ENCODE data around the gene HSPG2. TPM values are rescaled to one million over a fixed set of nuclear protein-coding genes. Genes with fewer than 3 reads are reported as not detected.

Gene HSPG2
- total RNA-seq, 4 donors from 2014 or later, result 311 to 1,021 (median 351) TPM

DNA sequence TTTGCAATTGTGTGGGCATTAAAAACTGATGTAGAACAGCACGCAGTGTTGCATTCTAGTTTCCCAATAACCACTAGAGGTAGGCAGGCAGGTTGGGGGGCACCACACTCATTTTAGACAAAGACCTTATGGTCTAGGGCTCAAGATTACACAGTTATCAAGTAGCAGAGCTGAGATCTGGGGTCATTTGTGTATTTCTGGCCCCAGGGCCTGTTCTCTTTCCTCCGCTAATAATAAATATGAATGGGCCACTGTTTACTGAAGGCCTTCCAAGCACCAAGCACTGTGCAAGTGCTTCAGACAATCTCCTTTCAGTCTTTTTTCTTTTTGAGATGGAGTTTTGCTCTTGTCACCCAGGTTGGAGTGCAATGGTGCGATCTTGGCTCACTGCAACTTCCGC, 101.1 kb downstream of the HSPG2 start:
- no peak for ATAC-seq
- no peak overlapping the region for H3K27ac ChIP-seq
- 87 to 93% methylated on average over 3 to 4 of the region's 4 CpGs for WGBS, 2 donors (ENCODE audit: low coverage in 1 of 2)
- H3K27me3 ChIP-seq, result no peaks in the 10 kb centered on the region
- no peaks in the 10 kb centered on the region for H3K4me1 ChIP-seq
- TF ChIP-seq EP300 (IDR thresholded peaks at IDR 0.05), result no peak
- TF ChIP-seq, protein P1, sequence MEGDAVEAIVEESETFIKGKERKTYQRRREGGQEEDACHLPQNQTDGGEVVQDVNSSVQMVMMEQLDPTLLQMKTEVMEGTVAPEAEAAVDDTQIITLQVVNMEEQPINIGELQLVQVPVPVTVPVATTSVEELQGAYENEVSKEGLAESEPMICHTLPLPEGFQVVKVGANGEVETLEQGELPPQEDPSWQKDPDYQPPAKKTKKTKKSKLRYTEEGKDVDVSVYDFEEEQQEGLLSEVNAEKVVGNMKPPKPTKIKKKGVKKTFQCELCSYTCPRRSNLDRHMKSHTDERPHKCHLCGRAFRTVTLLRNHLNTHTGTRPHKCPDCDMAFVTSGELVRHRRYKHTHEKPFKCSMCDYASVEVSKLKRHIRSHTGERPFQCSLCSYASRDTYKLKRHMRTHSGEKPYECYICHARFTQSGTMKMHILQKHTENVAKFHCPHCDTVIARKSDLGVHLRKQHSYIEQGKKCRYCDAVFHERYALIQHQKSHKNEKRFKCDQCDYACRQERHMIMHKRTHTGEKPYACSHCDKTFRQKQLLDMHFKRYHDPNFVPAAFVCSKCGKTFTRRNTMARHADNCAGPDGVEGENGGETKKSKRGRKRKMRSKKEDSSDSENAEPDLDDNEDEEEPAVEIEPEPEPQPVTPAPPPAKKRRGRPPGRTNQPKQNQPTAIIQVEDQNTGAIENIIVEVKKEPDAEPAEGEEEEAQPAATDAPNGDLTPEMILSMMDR (IDR thresholded peaks at IDR 0.05), result no peak
- no peak for TF ChIP-seq POLR2A (IDR thresholded peaks at IDR 0.05)
- TF ChIP-seq POLR2AphosphoS5 (IDR thresholded peaks at IDR 0.05), result no peak
- H3K36me3 ChIP-seq, result peaks cover 4 to 100% of the 10 kb centered on the region in 2 donors
- H3K9me3 ChIP-seq, result peaks cover 0 to 7% (median 0%) of the 10 kb centered on the region in 3 donors
- H3K4me3 ChIP-seq, result no peak overlapping the region

DNA sequence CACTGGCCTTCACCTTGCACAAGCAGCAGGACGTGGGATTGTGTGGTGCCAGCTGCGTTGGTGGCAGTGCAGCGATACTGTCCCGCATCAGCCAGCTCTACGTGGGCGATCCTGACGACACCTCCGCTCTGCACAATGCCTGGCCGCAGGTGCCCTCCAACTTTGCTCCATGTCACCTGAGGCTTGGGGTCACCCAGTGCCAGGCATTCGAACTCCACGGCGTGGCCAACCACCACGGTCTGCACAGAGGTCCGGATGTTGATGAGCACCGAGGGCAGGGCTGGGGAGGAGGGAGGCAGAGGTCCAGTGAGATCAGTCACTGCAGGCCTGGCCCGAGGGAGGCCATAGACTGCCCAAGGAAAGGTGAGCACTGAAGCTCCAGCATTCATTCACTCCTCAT, 102.4 kb downstream of the HSPG2 start:
- ATAC-seq, result no peak
- H3K36me3 ChIP-seq, result peaks cover 4 to 100% of the 10 kb centered on the region in 2 donors
- TF ChIP-seq POLR2A (IDR thresholded peaks at IDR 0.05), result no peak
- TF ChIP-seq POLR2AphosphoS5 (IDR thresholded peaks at IDR 0.05), result no peak
- no peak for TF ChIP-seq EP300 (IDR thresholded peaks at IDR 0.05)
- TF ChIP-seq, protein P1 (IDR thresholded peaks at IDR 0.05), result no peak
- H3K27me3 ChIP-seq, result no peaks in the 10 kb centered on the region
- H3K4me3 ChIP-seq, result no peak overlapping the region
- WGBS, 2 donors (ENCODE audit: low coverage in 1 of 2), result 100% methylated on average over 1 to 3 of the region's 16 CpGs
- H3K27ac ChIP-seq, result no peak overlapping the region
- H3K9me3 ChIP-seq, result peaks cover 0 to 7% (median 0%) of the 10 kb centered on the region in 3 donors
- H3K4me1 ChIP-seq, result no peaks in the 10 kb centered on the region

DNA sequence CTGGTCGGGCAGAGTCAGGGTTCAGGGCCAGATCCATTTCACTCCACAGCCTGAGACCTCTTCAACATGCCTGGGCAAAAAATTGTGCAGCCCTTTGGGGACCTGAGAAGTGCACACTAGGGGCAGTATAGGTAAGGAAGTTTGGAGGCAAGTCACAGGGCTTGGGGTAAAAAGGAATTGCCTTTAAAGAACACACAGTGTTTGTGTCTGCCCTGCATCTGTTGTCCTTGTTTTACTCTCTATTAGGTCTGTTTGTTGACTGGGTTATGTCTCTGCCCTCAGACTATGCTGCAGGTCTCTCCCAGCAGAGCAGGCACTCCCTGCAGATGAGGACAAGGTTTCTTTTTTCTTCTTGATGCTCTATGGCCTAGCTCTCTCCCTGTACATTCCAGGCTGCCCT, 103.0 kb downstream of the HSPG2 start:
- no peaks in the 10 kb centered on the region for H3K4me1 ChIP-seq
- H3K9me3 ChIP-seq, result peaks cover 0 to 7% (median 0%) of the 10 kb centered on the region in 3 donors
- WGBS, 2 donors (ENCODE audit: low coverage in 1 of 2), result 80% methylated on average over 1 of the region's 1 CpG; no CpG with 5 or more reads in 1 of the 2 donors

DNA sequence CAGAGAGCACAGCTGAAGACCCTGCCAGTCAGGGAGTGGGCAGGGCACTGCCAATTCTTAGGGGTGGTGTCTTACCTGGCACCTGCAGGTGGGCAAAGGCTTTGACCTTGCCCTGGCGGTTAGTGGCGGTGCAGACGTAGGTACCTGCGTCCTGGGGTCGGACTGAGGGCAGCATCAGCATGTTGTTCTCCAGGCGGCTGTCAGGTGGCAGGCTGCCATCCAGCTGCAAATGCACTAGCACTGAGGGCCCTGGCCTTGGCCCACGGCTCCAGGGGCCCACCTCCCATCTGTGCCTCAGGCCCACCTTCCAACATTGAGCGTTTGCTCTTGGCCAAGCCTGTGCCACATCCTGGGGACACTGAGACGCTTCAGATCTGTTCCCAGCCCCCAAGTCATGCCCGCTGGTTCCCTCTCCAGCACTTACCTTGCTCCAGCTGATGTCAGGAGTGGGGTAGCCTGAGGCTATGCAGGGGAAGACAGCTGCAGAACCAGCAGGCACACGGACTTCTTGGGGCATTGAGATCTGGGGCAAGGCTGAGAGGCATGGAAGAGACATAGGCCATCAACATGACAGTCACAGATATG, 103.6 kb downstream of the HSPG2 start:
- no CpG with 5 or more reads among the region's 11 CpGs for WGBS, 2 donors (ENCODE audit: low coverage in 1 of 2)
- H3K36me3 ChIP-seq, result peaks cover 4 to 100% of the 10 kb centered on the region in 2 donors
- H3K4me3 ChIP-seq, result no peak overlapping the region
- H3K4me1 ChIP-seq, result no peaks in the 10 kb centered on the region
- no peak overlapping the region for H3K27ac ChIP-seq
- peaks cover 0 to 7% (median 0%) of the 10 kb centered on the region in 3 donors for H3K9me3 ChIP-seq
- no peak for ATAC-seq
- no peak for TF ChIP-seq POLR2AphosphoS5 (IDR thresholded peaks at IDR 0.05)
- no peak for TF ChIP-seq EP300 (IDR thresholded peaks at IDR 0.05)
- TF ChIP-seq POLR2A (IDR thresholded peaks at IDR 0.05), result no peak
- TF ChIP-seq, protein P1 (IDR thresholded peaks at IDR 0.05), result no peak
- H3K27me3 ChIP-seq, result no peaks in the 10 kb centered on the region

More for the DNA sequence above, 103.0 kb downstream of the HSPG2 start:
- no peak for TF ChIP-seq EP300 (IDR thresholded peaks at IDR 0.05)
- TF ChIP-seq, protein P1 (IDR thresholded peaks at IDR 0.05), result no peak
- TF ChIP-seq POLR2A (IDR thresholded peaks at IDR 0.05), result no peak
- no peak for TF ChIP-seq POLR2AphosphoS5 (IDR thresholded peaks at IDR 0.05)
- Histone ChIP-seq H3K27me3 (no peaks in the 10 kb centered on the region), H3K27ac (no peak overlapping the region), H3K4me3 (no peak overlapping the region), H3K36me3 (peaks cover 4 to 100% of the 10 kb centered on the region in 2 donors)
- ATAC-seq, result no peak

DNA sequence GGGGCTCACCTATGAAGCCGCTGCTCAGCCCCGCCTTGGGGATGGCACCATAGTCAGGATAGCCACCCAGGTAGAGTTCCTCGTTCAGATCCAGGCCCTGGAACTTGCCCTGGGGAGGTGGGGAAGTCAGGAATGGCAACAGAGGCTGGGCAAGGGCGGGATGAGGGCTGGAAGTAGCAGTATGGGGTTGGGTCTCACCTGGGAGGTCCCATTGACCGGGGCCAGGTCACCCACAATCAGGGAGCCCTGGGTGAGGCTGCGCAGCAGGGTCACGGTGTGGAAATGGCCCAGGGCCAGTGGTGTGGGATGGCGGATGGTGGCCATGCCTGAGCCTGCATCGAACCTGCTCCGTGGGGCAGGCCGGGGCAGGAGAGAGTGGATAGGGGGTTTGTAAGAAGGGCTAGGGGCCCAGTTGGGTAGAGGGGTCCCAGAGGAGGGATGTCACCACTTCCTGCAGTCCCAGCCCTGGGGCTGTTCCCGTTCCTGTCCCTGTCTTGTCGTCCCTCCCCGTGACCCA, 105.6 kb downstream of the HSPG2 start:
- Histone ChIP-seq H3K9me3 (peaks cover 0 to 7% (median 0%) of the 10 kb centered on the region in 3 donors), H3K4me1 (no peaks in the 10 kb centered on the region), H3K27ac (no peak overlapping the region), H3K4me3 (no peak overlapping the region), H3K36me3 (peaks cover 4 to 100% of the 10 kb centered on the region in 2 donors), H3K27me3 (no peaks in the 10 kb centered on the region)
- no peak for TF ChIP-seq POLR2AphosphoS5 (IDR thresholded peaks at IDR 0.05)
- TF ChIP-seq, protein P1 (IDR thresholded peaks at IDR 0.05), result no peak
- TF ChIP-seq EP300 (IDR thresholded peaks at IDR 0.05), result no peak
- no peak for TF ChIP-seq POLR2A (IDR thresholded peaks at IDR 0.05)
- 76 to 86% methylated on average over 3 to 8 of the region's 14 CpGs for WGBS, 2 donors (ENCODE audit: low coverage in 1 of 2)
- no peak for ATAC-seq

All from gastroesophageal sphincter (tissue), 4 donors.